NCI-H146 treated with DMSO at 0.1 percent for 48 hours (cell line): Measurements from ENCODE around the gene DUXB.

ENCODE experiments used
- DNase-seq: peaks from one replicate; lab custom pipeline; 2025; ENCODE audit not compliant: unreplicated experiment; lab: John Stamatoyannopoulos, UW

The DUXB gene

DNA sequence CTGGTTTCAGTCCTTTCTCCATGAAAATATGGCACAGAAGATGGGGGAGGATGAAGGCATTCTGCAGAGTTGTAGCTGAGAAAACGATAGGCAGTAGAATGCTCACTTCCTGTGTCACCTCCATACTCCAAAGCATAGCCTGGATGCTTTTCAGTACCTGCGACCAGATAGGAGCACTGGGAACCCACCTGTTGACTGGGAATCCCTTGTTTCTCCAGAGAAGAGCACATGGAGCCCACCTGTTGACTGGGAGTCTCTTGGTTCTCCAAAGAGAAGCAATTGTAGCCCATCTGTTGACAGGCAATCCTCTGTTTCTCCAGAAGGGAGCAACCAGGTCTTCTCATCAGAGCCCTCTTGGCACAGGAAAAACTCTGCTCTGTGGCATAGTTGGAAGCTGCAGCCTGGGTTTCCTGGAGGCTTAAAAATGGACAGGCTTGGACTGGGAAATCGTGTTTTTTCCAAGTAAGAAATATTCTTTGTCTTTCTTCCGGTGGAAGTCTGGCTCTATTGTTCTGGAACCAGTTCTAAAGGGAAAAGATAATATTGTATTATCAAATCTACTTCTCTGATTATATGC is 40.4 kb downstream of the DUXB start:
- DNase-seq, result no peak

DNA sequence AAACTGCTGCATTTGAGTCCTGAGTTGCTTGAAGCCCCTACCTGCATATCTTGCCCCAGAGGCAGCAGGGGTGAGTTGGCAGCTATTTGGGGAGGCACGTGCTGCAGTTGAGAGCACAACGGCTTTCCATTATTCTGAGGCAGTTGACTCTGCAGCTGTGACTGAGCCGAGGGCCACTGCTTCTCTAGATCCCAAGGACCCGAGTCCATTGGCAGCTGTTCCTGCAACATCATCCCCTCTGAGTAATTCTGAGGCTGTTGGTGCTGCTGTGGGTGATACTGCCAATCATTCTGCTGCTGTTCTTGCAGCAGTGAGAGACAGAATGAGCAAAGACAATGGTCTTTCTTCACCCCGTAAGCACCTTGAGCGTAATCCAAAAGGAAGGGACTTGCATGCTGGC is 40.9 kb downstream of the DUXB start:
- no peak for DNase-seq

DNA sequence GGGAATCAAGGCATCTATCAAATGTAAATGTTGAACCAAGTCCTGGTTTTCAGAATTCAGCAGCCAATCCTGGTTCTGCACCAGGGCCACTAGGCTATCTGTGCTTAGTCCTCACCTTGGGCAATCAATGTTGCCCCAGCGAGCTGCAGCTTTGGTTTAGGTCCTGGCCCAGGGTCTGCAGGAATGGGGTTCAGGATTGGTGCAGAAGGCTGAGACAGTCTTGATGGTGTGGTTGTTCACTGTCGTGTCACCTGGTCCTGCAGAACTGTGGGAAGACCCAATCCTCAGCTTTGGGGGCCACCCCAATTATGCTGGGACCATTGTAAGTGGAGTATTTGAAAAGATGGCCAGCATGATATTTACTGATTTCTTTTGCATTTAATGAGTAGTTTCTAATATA is 43.1 kb downstream of the DUXB start:
- no peak for DNase-seq

DNA sequence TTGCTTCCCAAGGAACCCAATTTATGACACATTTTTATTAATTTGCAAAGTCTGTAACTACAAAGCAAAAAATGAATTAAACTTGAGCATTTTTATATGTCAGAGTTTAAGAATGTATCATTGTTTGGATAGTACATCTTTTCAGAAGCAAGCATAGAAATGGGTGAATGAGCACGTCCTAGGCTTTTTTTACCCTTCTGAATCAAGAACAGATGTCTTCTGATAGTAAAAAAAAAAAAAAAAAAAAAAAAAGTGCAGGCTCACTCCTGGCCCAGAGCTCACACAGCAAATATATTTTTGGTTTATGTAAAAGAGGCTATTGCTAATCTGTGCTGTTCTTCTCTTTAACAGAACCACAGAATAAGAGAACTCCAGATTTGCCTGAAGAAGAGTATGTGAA is 47.3 kb downstream of the DUXB start:
- no peak for DNase-seq

DNA sequence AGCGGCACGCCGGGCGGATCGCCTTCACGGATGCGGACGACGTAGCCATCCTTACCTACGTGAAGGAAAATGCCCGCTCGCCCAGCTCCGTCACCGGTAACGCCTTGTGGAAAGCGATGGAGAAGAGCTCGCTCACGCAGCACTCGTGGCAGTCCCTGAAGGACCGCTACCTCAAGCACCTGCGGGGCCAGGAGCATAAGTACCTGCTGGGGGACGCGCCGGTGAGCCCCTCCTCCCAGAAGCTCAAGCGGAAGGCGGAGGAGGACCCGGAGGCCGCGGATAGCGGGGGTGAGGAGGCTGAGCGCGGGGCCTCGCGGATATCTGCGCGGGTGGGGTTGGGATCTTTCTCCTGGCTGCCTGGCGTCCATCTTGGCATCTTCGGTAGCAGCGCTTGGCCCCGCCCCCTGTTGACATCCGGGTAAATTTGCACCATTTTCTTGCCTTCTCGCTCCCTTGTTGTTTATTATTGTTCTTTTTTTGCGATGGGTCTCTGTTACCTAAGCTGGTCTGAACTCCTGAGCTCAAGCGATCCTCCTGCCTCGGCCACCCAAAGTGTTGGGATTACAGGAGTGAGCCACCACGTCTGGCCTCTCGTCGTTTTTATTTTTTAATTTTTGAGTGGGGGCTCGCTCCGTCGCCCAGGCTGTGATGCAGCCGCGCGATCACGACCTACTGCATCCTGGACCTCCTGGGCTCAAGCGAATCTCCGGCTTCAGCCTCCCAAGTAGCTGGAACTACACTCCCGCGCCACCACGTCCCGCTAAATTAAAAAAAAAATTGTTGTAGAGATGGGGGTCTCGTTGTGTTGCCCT is 52.8 kb downstream of the DUXB start:
- peak; percentile 32 for DNase-seq

DNA sequence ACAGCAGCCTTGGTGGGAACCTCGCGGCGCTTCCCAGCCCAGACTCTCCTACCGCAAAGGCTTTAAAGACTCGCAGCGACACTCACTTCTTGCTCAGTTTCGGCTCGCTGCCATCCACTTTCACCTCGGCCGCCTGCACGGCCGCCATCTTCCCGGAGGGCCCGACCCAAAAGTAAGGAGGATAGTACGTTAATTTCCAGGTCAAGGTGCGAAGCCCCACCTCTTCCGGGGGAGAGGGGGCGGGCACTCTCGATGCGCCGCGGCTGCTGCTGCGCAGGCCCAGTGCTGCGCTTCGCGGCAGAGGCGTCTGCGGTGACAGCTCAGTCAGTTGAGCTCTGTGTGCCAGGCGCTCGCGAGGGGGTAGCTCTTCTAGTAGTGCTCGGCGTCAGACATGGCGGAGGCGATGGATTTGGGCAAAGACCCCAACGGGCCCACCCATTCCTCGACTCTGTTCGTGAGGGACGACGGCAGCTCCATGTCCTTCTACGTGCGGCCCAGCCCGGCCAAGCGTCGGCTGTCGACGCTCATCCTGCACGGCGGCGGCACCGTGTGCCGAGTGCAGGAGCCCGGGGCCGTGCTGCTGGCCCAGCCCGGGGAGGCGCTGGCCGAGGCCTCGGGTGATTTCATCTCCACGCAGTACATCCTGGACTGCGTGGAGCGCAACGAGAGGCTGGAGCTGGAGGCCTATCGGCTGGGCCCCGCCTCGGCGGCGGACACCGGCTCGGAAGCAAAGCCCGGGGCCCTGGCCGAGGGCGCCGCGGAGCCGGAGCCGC is 53.6 kb downstream of the DUXB start, which contains the start of the genes KARS1 and TERF2IP:
Gene KARS1 (minus strand): TSS at position 174 of the 773 bp plus-strand sequence. CDS start 26 bp downstream, at position 148.
Gene TERF2IP (plus strand): TSS at position 282 of the 773 bp plus-strand sequence. CDS start 110 bp downstream, at position 392.
- peak; percentile 66 for DNase-seq

DNA sequence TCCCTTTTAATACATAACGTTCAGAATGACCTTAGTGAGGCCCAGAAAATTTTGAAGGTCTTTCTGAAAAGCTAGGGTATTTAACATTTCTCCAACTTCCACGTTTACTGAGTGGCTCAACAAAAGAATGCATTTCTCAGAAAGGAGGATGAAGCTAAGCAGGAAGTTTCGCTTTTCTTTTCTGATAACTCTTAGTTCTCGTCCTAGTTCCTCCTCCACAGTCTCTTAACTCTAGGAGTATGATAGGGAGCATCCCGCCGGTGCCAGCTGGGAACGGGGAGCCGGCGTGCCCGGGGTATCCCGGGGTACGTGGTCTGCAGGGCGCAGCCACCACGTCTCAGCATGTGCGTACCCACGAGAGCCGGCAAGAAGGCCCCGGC is 54.2 kb downstream of the DUXB start:
- no peak for DNase-seq

DNA sequence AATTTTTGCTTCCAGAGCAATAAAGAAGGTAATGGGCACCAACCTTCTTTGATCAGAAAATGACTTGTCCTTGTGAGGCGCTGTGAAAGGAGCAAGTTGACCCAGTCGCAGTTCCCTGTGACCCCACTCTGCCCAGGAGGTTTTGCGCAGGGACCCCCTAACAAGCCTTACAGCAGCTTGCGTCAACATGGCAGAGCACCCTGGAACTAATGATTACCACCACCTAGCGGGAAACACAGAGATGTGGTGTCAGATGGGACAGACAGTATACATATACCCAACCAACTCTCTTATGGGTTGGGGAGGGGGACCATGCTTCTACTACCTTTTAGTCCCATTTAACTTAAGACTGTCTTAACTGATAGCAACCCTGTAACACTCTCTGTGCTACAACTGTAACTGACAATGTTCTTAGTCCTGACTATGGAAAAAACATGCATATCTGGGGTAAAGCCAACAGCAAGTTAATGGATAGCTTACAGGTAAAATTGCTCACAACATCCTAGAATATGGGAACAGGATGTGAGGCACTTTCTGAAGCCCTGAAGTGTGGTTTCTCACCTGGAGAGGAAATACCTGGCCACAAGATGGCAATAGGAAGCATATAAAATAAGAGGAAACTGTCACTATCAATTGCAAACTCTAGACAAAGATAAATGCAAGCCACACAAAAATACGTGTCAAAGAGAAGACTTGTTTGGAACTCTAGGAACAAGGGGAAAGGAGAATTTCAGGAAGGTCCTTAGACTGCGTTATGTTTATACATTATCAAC is 56.8 kb downstream of the DUXB start:
- no peak for DNase-seq
